HG03045 (cell line): ENCODE results near the gene KIAA0930.
A peak's percentile ranks its signal among the peaks of the same experiment; 100 is the strongest.

Experiments used
- ATAC-seq: cut with Tn5 transposase; IDR thresholded peaks from one replicate; pipeline ENCODE4 v1.9.1; 2021; ENCODE audit warnings: mild to moderate bottlenecking, moderate library complexity; ENCODE audit not compliant: unreplicated experiment

KIAA0930 gene

DNA sequence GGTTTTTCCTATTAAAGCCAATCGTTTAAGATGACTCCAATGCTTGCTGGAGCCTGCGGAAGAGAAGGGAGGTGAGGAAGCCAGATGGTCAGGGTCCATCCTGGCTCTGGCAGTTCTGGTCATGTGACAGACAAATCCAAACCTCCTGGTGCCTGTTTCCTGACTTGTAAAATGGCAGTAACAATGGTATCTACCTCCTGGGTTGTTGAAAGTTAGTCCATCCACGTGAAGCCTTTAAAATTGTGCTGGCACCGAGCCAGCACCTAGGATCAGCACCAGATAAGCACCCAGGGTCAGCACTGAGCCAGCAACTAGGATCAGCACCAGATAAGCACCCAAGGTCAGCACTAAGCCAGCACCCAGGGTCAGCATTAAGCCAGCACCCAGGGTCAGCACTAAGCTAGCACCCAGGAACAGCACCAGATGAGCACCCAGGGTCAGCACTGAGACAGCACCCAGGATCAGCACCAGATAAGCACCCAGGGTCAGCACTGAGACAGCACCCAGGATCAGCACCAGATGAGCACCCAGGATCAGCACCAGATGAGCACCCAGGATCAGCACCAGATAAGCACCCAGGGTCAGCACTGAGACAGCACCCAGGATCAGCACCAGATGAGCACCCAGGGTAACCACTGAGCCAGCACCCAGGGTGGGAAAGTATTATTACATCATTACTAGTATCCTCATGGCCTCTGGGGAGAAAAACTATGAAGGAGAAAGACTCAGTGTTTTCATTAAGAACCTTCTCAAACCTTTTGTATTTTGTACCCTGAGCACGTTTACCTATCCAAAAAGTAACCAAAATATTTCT is 17.2 kb downstream of the KIAA0930 start:
- no peak for ATAC-seq

GRCh38 chr22:45221201-45221600 is 19.5 kb downstream of the KIAA0930 start:
- ATAC-seq: no peak

DNA sequence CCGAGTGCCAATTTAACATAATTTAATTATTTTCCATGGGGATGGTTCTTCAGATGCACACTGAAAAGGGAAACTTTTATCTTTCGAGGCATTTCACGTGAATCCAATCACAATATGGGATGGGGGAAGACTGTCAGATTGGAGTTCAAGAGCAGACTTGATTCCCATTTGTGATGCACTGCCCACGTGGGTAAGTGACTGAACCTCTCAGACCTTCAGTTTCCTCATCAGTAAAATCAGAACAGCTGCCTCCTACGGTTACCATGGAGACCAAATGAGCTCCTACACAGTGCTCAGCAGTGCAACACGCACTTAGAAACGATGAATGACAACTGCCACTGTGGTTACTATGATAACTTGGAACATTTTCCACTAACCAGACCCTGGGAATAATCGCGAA is 21.7 kb downstream of the KIAA0930 start:
- ATAC-seq: peak; percentile 53

GRCh38 chr22:45217806-45218205 is 22.9 kb downstream of the KIAA0930 start:
- ATAC-seq: no peak

GRCh38 chr22:45217345-45217744 is 23.3 kb downstream of the KIAA0930 start:
- no peak for ATAC-seq

- ATAC-seq: no peak
Measured at GRCh38 chr22:45216133-45217003, 24.3 kb downstream of the KIAA0930 start.

DNA sequence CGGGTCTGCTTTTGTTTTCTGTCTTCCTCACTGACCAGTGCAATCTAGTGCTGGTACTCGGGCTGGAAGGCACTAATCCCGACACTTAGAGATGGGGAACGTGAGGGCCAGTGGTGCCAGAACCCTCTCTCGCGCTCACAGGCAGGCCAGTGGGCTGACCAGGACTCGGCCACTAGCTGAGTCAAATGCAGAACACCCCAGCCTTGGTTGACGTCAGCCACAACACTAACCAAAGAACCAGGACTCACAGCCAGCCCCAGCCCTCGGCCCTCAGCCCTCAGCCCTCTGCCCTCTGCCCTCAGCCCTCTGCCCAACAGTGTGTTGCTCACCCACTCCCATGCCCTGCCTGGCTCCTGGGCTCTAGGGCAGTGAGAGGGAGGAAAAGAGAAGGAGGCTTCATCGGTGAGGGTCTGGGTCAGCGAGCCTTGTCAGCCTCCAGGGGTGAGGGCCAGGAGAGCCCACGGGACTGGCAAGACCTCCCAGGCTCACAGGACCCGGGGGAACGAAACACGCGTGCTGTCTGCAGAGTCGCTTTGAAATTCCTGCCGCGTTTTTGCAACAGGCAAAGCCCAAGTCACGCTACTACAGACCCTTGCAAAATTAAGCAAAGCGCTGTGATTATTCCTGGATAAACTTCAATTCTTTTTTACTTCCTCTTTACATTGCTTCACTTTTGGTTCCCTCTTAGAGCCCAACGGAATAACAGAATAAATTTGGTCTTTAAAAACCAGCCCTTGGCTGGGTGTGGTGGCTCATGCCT is 27.5 kb downstream of the KIAA0930 start:
- ATAC-seq: no peak

DNA sequence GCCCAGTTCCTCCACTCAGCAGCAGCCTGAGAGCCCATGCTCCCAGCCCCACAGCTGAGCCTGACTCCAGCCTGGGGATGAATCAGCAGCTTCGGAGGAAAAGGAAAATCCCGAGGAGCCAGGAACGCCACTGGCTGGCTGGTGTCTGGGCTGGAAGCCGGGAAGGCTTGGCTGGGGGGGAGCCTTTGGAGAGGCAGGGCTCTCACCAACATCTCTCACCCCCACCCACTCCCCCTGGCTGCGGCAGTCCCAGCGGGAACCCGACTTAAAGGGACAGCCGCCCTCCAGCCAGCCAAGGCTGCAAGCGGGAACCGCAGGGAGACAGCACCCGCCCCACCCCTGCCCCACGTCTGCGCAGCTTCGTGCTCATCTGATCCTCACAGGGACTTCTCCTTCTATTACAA is 28.4 kb downstream of the KIAA0930 start:
- no peak for ATAC-seq

DNA sequence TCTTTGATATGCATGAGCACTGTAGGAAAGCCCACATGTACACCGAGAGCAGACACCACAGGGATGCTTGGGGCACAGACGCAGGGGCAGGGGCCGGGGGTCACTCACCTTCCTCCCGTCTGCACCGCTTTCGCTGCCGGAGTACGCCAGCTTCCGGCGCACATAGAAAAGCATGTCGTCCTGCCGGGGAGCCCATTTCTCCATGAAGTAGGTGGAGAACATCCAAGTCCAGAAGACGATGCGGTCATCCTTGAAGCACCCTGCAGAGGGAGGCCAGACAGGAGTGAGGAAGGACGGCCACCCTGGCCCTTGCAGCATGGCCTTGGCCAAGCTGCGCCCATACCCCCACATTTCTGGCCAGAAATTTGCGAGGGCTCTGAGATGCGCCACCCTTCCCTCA is 28.8 kb downstream of the KIAA0930 start:
- no peak for ATAC-seq

GRCh38 chr22:45211435-45211834 is 29.3 kb downstream of the KIAA0930 start:
- no peak for ATAC-seq

GRCh38 chr22:45210991-45211390 is 29.7 kb downstream of the KIAA0930 start:
- no peak for ATAC-seq

DNA sequence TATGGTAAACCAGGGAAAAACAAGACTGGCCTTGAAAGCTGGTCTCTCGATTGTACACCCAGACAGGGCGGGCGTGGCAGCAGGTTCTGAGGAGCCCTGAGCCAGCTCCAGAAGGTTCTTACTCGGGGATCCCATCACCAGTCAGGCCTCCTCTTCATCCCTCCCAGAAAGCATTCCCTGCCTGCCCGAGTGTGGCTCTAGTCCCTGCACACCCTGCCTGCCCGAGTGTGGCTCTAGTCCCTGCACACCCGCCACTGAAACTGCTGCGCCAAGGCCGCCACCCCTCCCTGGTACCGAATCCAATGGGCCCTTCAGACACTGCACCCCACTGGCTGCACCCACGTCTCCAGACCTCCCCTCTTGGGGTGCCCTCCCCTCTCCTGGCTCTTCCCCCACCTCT is 30.1 kb downstream of the KIAA0930 start:
- no peak for ATAC-seq

DNA sequence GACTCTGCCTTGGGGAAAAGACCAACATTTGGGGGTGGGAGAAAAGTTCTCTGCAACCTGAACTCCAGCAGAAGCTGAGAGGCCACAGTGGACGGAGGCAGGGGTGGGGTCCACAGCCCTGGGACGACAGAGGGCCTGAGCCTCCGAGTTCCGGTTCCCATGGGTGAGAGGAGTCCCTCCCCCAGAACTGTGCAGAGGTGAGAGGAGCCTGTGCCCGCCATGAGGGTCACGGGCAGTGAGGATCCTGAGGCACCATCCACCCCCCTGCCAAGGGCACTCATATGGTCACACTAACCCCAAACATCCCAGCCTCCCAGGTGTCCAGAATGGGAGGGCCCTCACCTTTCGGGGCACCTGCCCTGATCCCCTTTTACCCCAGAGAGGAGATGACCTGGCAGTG is 30.5 kb downstream of the KIAA0930 start:
- ATAC-seq: no peak

DNA sequence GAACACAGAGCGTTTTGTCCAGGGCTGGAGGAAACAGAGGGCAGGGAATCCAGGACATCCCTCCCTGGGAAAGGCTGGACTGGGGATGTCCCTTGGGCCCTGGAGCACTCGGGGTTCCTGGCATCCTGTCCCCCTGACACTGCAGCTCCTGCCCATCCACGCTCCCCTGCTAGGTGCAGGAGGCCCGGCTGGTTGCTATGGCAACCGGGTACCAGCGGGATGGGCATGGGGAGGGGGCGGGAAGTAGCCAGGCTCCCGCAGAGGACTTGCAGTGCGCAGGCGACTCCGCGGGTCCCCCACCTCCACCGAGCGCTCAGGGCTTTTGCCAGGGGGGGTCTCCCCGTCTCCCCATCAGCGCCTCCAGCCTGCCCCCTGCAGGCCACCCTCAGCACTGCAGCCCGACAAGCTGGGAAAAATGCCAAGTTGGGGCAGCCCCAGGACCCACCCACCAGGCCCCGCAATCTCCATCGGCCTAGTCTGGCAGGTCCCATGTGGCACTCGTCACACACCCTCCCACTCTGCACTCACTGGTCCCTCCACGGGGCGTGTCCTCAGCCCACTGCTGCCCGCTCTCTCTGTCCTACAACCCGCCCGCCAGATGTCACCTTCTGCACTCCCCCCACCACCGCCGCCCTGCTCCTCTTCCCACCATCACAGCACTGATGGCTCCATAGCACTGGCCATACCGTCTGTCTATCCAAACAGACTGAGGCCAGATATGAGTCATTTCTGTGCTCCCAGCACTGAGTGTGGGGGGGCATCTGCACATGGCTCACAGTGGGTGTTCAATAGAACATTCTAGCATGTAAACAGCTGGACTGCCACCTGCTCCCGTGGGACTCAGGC is 31.5 kb downstream of the KIAA0930 start:
- no peak for ATAC-seq

DNA sequence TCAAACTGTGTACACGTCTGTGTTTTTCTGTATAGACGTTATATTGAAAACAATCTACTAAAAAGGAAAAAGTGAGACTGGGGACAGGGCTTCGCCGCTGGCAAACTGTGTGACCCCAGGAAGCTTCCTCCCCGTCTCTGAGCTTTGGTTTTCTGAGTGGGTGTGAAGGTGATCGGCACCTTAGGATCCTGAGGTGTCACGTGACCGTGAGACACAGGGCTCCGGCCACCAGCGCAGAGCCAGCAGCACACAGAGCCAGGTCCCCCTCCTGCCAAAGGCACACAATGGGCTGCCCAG is 32.0 kb downstream of the KIAA0930 start:
- ATAC-seq: no peak

DNA sequence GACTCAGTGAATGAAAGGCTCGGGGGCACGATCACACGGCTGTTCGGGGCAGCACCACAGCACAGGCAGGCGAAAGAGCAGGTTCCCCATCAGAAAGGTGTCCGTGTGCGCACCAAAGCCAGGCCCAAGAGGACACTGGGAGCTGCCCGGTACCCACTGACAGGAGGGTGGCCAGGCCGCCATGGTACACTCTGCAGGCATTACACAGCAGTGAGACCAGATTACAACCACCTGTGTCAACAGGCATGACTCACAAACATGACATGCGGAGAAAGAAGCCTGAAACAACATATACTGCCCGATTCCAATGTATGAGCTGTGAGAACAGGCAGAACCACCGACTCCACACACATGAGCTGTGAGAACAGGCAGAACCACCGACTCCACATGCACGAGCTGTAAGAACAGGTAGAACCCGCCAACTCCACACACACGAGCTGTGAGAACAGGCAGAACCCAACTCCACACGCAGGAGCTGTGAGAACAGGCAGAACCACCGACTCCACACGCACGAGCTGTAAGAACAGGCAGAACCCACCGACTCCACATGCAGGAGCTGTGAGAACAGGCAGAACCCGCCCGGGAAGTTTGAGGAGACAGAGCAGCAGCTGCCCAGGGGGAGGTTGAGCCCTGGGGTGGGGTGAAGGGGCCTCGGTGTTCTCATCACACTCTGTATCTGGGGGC is 32.6 kb downstream of the KIAA0930 start:
- ATAC-seq: no peak

DNA sequence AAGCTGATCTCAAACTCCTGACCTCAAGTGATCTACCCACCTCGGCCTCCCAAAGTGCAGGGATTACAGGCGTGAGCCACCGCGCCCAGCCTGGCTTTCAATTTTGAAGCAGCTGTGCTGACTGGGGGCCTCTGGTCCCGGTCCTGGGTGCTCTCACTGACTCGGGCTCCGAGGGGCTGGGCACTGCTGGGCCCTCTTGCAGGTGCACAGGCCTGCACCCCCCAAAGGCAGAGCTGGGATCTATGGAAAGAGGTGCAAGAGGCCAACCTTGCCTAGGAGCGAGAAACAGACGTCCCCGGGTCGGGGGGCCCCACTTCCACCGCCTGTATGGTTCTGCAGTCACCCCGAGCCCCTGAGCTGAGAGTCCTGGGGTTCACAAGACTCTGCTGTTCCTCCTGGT is 33.2 kb downstream of the KIAA0930 start:
- no peak for ATAC-seq

GRCh38 chr22:45206233-45206632 is 34.5 kb downstream of the KIAA0930 start:
- ATAC-seq: no peak

DNA sequence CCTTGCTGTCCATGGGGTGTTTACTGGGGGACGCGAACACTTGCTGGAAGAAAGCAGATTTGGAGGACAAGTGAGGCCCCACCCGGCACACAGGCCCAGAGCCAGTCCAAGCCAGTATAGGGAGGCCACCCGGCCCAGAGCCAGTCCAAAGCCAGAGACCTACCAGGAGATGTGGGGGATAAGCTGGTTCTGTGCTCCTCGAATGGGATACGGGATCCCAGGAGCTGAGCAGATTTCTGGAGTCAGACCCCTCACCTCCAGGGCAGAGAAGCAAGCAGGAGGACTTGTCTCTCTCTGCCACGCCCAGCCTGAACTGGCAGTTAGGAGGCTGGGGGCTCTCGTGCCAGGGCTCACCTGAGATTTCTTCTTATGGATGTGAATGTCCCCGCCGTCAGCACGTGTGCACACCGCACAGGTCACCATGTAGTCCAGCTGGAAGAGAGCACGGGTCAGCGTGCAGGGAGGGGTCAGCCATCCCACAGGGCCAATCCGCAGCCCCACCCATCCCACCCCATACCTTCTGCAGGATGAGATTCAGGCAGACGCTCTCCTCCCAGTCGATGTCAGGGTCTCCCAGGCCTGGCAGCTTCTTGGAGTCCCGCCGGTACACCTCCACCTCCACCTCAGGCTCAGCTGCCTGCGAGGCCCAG is 35.3 kb downstream of the KIAA0930 start:
- ATAC-seq: no peak

- ATAC-seq: no peak
Measured at GRCh38 chr22:45204819-45205218, 35.9 kb downstream of the KIAA0930 start.
